SK-N-MC (cell line): Measurements from ENCODE around the gene WNK1.

Experiments used
- EZH2 ChIP-seq: fragments of 200-600 bp; sonication (generic); IDR thresholded peaks from one replicate; pipeline ENCODE4 v1.6.1; 2017; ENCODE audit warnings: antibody characterized with exemption
- POLR2AphosphoS5 ChIP-seq: IDR thresholded peaks from 2 replicates; pipeline ENCODE4 v1.6.1; 2012; ENCODE audit warnings: mild to moderate bottlenecking, low read depth, low read length, borderline replicate concordance

DNA sequence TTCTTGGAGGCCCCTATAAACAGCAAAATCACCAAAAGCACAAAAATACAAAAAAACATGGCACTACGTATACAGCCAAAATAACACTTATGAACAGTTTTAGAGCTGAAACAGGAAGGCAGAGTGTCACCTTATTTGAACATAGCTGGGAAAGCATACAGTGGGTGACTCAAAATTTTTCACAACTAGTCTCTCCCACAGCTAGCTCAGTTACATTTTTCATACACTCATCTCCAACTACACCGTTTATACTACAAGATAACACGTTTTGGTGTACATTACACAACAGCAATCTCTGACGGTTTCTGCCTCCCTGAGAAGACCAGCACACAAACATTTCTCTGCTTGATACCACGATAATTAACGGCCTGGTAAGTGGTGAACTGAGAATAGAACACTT is 194.3 kb downstream of the WNK1 start:
- TF ChIP-seq POLR2AphosphoS5 (no peak), EZH2 (no peak)
